GOT3 (cell line): ENCODE measurements around the gene HSF2.

Experiments
- DNase-seq: peaks from one replicate; lab custom pipeline; 2025; ENCODE audit warnings: mixed read lengths; lab: John Stamatoyannopoulos, UW

Gene HSF2

DNA sequence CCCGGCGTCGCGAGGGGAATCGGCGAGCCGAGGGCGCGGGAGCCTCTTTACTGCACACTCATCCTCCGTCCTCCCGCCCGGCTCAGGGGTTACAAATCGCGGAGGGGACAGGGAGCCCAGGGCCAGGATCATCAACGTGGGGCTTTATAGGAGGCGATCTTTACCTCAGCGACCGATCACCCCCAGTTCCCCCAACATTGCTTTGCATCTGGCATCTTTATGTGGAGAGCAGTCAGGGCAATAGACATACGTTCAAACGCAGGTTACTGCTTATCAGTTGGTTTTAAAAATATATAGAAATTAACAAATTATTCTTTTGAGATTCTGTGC, 634 bp downstream of the HSF2 start:
- no peak for DNase-seq

DNA sequence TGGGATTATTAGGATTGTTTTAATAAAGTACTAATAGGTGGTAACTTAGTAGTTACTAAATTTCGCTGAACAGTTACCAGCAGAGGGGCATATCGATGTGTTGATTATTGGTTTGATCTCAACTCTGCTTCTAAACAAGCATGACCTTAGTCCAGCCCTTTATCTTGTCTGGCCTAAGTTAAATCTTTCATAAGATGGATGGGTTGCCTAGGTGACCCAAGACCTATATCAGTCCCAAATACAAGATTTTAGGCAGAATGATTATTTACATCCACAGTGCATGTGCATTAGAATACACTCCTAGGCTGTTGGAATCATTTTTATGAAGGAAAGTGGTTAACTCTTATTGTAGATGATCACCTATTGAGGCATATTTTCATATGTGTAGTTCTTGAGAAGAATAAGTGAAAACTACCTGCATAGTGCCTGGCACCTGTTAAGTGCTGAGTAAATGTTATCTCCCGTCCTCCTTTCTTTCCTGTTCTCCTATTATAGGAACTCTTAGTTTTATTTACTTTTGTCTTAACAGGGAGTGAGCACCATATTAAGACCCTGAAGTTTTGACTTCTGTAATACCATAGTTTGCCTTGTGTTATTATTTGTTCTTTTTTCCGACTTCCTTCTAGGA, 1.1 kb downstream of the HSF2 start:
- DNase-seq = no peak

DNA sequence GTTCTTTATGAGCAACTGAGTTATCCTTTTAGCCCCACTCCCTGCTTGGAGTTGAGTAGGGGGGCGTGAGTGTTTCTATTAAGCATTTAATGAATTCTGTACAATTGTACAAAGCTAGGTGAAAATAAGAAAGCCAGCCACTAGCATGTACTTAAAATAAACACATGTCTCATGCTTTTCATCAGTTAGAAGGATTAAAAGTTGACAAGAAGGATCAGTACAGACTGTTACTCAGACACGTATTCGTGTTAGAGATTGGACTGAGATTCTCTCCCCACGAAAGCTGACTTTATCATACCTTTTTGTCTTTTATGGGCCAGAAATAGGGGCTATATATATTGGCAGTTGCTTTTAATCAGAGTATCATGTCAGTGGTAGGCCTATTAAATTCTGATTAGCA, 1.7 kb downstream of the HSF2 start:
- DNase-seq = no peak

DNA sequence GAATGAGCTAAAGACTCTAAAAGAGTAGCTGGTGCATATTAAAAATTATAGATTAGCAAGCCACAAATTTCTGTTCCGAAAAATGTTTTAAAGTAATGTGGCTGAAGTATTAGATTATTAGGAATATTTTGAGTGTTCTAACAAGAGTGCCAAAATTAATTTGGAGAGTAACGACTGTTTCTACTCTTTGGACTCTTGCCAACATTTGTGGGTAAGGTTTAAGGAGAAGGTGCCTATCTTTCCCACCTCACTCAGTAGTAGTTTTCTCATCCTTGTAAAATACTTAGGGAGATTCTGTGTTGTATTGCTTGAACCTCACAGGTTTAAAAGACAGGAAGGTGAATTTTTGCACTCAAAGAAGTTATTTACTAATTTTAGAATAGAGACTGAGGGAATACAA, 5.0 kb downstream of the HSF2 start:
- DNase-seq = no peak

DNA sequence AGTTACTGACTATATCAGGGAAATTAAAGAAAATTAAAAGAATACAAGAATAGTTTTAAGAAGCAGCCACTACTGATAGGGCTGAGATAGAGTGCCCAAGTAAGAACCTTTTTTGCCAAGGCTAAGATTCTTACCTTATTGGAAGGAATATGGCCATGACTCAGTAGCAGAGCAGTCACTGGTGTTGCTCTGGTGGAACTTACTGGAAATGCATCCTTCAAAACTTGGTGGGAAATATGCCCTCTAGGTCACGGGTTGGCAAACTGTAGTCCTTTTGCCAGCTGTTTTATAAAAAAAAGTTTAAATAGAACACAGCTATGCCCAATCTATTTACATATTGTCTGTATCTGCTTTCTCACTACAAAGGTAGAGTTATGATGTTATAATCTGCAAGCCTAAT, 6.0 kb downstream of the HSF2 start:
- no peak for DNase-seq

DNA sequence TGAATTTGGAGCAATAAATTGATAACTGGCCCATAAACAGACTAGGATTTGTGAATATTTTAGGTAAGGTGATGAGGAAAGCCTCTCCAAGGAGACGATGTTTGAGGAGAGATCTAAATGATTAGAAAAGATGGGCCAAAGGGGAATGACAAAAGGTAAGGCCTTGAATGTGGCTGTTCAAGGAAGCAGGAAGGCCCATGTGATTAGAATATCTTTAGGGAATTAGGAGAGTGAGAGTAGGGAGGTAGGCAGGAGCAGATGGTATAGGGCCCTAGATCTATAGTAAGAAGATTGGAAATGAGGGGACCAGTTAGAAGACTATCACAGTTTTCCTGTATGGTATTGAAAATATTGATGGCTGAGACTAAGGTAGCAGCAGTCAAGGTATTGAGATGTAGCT, 6.7 kb downstream of the HSF2 start:
- DNase-seq = no peak

DNA sequence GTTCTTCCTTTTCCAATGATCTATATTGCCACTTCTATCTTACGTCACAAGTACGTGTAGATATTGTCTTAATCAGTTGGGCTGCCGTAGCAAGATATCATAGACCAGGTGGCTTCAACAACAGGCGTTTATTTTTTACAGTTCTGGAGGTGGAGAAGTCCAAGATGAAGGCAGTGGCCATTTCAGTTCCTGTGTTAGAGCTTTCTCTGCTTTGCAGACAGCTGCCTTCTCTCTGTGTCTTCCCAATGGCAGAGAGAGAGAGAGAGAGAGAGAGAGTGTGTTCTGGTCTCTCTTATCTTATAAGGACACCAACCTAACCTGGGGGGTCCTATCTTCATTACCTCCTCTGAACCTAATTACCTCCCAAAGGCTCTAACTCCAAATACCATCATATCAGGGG, 8.3 kb downstream of the HSF2 start:
- no peak for DNase-seq

DNA sequence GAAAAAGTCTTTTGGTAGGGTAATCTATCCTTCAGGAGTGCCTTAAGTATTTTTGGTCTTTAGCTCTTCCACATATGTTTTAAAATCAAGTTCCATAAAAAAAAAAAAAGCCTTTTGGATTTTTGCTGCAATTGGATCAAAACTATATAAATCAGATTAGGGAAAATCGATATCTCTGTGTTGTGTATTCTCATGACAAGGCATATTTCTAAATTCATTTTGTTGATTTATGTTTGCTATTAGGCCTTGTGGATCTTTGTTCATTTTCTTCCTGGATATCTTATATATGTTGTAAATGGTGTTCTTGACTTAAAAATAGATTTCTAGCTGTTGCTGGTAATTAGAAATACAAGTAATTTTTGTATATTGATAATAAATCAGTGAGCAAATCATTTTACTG, 8.8 kb downstream of the HSF2 start:
- no peak for DNase-seq

DNA sequence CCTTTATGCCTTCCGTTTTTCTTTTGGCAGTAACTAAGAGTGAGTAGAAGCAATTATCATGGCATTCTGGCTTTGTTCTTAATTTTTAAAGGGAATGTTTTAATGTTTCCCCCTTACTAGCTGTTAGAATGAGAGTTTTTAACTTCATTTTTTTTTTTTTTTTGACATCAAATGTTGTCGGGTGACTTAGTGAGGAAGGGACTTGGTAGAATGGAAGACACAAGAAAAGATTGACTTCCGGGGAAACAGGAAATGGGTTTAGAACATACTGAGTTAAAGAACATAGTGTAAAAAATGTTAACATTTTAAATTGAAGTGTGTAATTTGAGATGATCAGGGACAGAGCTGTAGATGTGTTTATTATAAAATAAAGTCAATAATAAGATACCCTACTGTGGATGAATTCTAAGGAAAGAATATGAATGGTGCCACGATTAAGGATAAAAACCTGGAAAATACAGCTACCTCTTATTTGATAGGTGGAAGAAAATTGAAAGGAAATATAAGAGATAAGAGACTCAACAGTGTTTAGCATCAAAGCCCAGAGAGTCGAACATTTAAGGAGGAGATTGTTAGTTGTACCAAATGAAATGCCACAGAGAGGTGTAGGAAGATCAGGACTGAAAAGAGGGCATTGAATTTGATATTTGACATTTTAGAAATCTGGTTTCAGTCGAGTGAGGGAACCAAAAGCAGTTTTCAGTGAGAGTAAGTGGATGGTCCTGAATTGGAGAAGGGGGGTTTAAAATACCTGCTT, 9.4 kb downstream of the HSF2 start:
- DNase-seq = no peak

DNA sequence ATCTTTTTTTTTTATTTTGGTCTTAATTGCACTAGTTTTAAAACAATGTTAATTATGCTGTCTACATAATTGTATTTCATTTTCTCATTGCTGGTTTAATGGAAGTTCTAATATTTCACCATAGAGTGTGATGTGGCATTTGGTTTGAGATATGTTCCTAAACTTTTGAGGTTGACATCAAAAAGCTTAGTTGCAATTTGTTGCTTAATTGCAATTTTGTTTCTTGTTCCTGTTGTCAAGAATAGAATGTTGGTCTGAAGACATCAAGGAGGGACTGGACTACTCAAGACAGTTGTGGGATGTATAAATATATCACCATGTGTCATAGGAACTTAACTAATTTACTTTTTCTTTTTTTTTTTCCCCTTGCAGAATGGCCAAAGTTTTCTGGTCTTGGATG, 12.5 kb downstream of the HSF2 start:
- no peak for DNase-seq

DNA sequence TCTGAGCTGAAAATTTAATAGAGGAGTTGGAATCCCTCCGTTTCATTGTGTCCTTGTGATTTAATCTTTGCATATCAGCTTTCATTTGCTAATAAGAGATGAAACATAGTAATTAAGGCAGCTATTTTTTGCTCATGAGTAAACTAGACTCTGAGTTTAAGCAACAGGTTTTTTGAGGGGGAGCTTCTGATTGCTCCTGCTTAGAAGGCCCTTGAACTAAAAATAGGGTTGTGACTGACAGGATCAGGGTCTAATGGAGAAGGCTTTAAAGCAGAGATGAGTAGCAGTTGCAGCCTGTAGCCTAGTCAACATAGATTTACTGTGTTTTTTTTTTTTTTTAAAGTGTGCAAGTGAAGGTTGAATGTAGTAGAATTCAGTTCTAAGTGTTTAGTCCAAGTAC, 17.4 kb downstream of the HSF2 start:
- DNase-seq = no peak

DNA sequence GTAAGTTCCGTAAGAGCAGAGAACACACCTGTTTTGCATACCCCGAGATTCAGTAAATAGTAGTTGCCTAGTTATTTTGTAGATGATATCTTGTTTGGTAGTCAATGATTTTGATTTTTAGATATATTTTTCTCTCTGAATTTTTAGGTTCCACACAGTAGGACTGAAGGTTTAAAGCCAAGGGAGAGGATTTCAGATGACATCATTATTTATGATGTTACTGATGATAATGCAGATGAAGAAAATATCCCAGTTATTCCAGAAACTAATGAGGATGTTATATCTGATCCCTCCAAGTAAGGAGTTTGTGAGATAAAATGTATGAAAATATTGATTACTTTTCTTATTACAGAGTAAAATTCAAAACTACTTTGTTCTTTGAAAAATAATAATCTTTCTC, 22.6 kb downstream of the HSF2 start:
- no peak for DNase-seq

DNA sequence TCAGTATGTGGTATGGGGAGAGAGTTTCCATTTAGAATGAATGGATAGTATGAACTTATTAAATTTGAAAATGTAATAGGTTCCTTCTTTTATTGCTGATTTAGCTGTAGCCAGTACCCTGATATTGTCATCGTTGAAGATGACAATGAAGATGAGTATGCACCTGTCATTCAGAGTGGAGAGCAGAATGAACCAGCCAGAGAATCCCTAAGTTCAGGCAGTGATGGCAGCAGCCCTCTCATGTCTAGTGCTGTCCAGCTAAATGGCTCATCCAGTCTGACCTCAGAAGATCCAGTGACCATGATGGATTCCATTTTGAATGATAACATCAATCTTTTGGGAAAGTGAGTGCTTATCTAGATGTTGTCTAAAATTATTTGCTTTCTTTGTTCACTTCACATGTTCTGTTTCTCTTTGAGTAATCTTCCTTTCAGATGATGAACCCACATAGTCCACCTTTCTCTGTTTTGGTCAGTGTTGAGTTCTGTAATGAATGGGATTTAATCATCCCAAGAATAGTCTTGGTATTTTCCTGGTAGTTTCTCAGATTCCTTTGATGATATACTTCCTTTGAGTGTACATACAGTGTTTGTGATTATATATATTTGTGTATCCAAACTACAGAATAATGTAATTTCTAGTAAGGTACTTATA, 23.3 kb downstream of the HSF2 start:
- no peak for DNase-seq

DNA sequence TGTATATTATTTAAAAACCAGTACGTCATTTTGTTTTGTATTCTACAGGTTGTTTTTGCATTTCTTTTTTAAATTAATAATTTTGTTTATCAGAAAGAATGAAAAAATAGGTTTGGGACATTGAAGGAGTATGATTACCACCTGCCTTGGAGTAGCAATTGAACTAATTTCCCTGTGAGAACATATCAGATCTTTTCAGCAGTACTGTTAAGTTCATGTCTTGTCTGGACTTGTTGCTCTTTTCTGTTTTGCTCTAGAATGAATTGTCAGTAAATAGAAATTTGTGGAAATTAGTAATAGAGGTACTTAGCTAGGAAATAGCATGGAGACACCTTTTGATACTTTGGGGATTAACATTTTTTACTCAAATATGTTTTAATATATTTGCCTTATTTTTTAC, 24.3 kb downstream of the HSF2 start:
- no peak for DNase-seq

DNA sequence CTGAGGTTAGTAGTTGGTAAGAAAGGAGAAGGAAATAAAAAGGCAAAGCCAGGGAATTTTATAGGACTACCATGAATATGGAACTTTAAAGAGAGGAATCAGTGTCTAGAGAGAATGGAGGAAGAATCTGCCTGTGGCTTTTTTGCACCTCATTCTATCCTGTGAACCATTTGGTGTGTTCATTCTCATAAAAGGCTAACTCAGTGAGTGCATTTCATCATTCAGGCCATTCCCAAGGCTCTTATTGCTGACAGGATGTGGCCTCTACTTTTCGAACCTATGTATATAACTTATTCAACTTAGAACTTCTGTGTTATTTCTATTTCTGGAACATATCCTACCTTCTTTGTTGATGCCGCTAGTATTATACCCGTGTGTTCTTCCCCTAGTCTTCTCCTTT, 27.1 kb downstream of the HSF2 start:
- DNase-seq = no peak

DNA sequence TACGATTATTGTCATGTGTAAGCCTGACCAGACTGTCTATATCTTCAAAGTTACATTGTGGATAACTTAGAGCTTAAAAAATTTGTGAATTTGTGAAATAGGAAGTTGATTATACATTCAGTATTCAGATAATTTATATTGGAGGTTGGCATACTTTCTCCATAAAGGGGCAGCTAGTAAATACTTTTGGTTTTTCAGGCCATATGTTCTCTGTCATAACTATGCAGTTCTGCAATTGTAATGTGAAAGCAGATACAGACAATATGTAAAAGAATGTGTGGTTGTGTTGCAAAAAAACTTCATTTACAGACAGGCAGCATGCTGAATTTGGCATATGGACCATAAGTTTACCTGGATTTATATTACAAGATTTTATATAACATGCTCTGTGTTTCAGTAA, 29.3 kb downstream of the HSF2 start:
- no peak for DNase-seq

DNA sequence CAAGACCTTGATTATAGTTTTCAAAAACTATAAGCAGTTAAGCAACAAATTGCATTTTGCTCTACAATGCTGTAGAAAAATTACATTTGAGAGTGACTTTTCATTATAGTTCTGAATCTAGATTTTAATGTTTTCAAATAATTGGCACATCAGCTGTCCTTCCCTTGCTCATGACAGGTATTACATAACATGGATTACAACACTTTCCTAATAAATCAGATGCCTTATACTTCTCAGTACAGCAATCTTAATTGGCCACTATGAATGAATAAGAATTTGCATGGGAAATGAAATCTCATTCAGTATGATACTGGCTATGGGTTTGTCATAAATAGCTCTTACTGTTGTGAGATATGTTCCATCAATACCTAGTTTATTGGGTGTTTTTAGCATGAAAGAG, 29.9 kb downstream of the HSF2 start:
- no peak for DNase-seq

DNA sequence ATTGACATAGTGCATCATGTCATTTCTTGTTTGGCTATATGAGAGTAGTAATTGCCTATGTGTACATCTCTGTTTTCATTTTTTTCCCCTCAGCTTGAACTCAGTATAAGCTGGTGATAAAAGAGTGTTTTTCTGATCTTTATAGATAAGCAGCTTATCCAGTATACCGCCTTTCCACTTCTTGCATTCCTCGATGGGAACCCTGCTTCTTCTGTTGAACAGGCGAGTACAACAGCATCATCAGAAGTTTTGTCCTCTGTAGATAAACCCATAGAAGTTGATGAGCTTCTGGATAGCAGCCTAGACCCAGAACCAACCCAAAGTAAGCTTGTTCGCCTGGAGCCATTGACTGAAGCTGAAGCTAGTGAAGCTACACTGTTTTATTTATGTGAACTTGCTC, 32.3 kb downstream of the HSF2 start:
- DNase-seq = no peak

DNA sequence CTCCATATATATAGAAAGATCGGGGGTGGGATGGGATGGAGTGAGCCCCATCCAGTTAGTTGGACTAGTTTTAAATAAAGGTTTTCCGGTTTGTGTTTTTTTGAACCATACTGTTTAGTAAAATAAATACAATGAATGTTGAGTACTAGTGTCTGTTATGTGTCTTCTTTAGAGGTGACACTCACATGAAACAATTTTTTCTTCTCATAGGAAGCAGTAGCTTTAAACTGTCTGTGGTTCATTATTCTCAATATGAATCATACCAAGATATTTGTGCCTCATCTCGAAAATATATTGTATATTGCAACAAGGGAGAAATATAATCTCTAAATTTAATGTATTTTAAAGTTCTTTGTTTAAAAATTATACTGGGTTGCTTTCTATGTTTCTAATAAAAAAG, 33.4 kb downstream of the HSF2 start:
- no peak for DNase-seq

DNA sequence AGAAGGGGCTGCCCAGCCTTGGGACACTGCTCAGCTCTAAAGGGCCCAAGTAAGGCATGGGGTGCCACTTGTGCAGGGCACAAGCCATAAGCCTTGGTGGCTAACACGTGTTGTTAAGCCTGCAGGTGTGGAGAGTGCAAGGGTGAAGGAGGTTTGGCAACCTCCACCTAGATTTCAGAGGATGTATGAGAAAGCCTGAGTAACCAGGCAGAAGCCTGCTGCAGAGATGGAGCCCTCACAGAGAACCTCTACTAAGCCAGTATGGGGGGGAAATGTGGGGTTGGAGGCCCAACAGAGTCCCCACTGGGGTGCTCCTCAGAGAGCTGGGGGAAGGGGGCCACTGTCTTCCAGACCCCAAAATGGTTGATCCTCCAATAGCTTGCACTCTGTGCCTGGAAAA, 39.5 kb downstream of the HSF2 start:
- no peak for DNase-seq

DNA sequence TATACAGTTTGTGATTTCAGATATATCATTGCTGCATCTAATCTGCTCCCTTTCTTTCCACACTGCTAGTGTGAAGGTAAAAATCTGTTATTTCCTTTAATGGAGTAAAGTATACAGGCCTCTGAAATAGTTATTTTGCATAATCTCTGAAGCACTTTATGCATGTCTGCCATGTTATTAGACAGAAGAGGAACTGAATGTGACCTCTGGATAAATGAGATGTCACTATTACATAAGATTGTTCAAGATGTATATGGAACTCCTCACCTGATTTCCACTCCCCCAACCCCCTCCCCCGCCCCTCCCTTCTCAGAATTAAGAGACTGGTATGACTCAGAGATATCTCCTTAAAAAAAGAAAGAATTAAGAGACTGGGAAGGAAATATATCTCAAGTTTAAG, 45.8 kb downstream of the HSF2 start:
- no peak for DNase-seq

DNA sequence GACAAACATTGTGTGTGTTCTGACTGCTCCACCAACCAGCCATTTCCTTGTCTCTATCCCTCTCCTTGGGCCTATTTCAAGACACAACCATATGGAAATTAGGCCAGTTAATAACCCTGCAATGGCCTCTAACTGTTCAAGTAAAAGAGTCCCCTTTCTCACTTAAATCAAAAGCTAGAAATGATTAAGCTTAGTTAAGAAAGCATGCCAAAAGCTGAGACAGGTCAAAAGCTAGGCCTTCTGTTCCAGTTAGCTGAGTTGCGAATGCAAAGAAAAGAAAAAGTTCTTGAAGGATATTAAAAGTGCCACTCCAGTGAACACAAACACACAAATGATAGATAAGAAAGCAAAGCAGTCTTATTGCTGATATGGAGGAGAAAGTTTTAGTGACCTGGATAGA, 49.6 kb downstream of the HSF2 start:
- no peak for DNase-seq

DNA sequence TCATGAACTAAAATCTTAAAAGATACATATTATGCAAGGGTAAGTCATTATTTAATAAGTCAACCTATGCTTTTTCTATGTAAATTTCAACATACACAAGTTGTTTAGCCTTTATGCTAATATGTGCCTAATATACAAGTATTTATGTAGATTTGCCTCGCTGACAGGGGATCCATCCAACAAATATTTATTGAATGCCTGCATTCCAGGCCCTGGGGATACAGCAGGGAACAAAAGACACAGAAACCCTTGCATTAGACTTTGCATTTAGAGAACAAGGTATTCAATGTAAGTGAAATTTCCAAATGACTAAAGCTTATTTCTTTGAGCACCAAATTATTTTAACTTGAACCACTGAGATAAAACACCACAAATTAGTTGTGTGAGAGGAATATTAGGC, 53.1 kb downstream of the HSF2 start:
- no peak for DNase-seq

DNA sequence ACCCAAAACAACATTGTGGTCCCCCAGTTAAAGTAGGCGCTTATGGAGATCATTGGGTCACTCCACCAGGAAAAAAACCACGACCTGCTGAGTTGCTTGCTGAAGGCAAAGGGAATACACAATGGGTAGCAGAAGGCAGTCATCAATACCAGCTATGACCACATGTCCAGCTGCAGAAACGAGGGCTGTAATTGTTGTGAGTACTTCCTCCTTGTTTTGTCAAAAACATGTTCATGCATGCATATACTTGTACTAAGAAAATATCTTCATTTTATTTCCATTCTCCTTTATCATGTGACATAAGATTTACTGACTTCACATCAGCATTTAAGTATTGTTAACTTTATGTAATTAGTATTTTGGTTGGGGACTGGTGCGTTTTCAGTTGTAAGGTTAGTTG, 55.2 kb downstream of the HSF2 start:
- DNase-seq = no peak
